ENCODE results near the gene CFAP299.
A peak's percentile ranks its signal among the peaks of the same experiment; 100 is the strongest.

Gene CFAP299

GRCh38 chr4:80615099-80615498 is 279.6 kb downstream of the CFAP299 start:
- no peak for TF ChIP-seq EZH2phosphoT487 (IDR thresholded peaks at IDR 0.05; ENCODE audit: borderline replicate concordance, low read length)
- TF ChIP-seq, protein P1, sequence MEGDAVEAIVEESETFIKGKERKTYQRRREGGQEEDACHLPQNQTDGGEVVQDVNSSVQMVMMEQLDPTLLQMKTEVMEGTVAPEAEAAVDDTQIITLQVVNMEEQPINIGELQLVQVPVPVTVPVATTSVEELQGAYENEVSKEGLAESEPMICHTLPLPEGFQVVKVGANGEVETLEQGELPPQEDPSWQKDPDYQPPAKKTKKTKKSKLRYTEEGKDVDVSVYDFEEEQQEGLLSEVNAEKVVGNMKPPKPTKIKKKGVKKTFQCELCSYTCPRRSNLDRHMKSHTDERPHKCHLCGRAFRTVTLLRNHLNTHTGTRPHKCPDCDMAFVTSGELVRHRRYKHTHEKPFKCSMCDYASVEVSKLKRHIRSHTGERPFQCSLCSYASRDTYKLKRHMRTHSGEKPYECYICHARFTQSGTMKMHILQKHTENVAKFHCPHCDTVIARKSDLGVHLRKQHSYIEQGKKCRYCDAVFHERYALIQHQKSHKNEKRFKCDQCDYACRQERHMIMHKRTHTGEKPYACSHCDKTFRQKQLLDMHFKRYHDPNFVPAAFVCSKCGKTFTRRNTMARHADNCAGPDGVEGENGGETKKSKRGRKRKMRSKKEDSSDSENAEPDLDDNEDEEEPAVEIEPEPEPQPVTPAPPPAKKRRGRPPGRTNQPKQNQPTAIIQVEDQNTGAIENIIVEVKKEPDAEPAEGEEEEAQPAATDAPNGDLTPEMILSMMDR (IDR thresholded peaks at IDR 0.05; ENCODE audit: low read depth, low read length, poor library complexity, severe bottlenecking): no peak
- Histone ChIP-seq H3K4me3 (ENCODE audit: low read length) (no peak overlapping the region), H3K4me1 (ENCODE audit: control insufficient read depth, low read length) (peaks cover 46% of the 10 kb centered on the region), H3K27me3 (ENCODE audit: control insufficient read depth, low read length) (no peaks in the 10 kb centered on the region), H3K79me2 (ENCODE audit: control insufficient read depth, low read length) (no peaks in the 10 kb centered on the region), H3K27ac (ENCODE audit: low read depth, low read length) (no peak overlapping the region), H3K4me2 (ENCODE audit: low read length) (no peak overlapping the region), H4K20me1 (ENCODE audit: control insufficient read depth, insufficient read depth, low read depth, low read length) (no peaks in the 10 kb centered on the region), H3K9me2 (replicated peaks; ENCODE audit: control insufficient read depth, low read length) (no peaks in the 10 kb centered on the region), H3F3A (ENCODE audit: control insufficient read depth, insufficient read depth) (peaks cover 31% of the 10 kb centered on the region), H3K36me3 (ENCODE audit: control insufficient read depth, low read length) (peaks cover 61% of the 10 kb centered on the region), H3K9me3 (ENCODE audit: control insufficient read depth, insufficient read depth, low read length) (peaks cover 20% of the 10 kb centered on the region; the same call in 1 of the 2 replicates)

- no peaks in the 10 kb centered on the region for H3K27me3 ChIP-seq (ENCODE audit: control insufficient read depth, low read length)
- H3K9me2 ChIP-seq (replicated peaks; ENCODE audit: control insufficient read depth, low read length): no peaks in the 10 kb centered on the region
- no peaks in the 10 kb centered on the region for H4K20me1 ChIP-seq (ENCODE audit: control insufficient read depth, insufficient read depth, low read depth, low read length)
- no peaks in the 10 kb centered on the region for H3F3A ChIP-seq (ENCODE audit: control insufficient read depth, insufficient read depth)
- H3K4me1 ChIP-seq (ENCODE audit: control insufficient read depth, low read length): peaks cover 5% of the 10 kb centered on the region
- H3K4me2 ChIP-seq (ENCODE audit: low read length): no peak overlapping the region
- no peaks in the 10 kb centered on the region for H3K79me2 ChIP-seq (ENCODE audit: control insufficient read depth, low read length)
- peaks cover 26% of the 10 kb centered on the region; the same call in 1 of the 2 replicates for H3K9me3 ChIP-seq (ENCODE audit: control insufficient read depth, insufficient read depth, low read length)
- no peak overlapping the region for H3K4me3 ChIP-seq (ENCODE audit: low read length)
- H3K27ac ChIP-seq (ENCODE audit: low read depth, low read length): no peak overlapping the region
- TF ChIP-seq, protein P1 (IDR thresholded peaks at IDR 0.05; ENCODE audit: low read depth, low read length, poor library complexity, severe bottlenecking): peak; percentile 38
- no peak for TF ChIP-seq EZH2phosphoT487 (IDR thresholded peaks at IDR 0.05; ENCODE audit: borderline replicate concordance, low read length)
- H3K36me3 ChIP-seq (ENCODE audit: control insufficient read depth, low read length): peaks cover 30% of the 10 kb centered on the region
These were observed 283.6 kb downstream of the CFAP299 start for GRCh38 chr4:80619070-80619674.

DNA sequence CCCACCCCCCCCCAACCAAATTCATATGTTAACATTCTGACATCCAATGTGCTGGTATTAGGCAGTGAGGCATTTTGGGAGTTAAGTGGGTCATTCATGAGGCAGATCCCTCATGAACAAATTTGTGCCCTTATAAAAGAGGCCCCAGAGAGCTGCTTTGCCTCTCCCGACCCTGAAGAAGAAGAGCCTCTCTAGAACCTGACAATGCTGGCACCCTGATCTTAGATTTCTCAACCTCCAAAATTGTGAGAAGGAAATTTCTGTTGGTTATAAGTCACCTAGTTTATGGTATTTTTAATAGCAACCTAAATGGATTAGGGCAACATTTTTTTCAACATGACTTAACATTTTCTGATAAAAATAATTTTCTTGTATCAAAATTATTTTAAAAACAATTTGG is 296.3 kb downstream of the CFAP299 start:
- H3K27me3 ChIP-seq (ENCODE audit: control insufficient read depth, low read length): no peaks in the 10 kb centered on the region
- H3K4me1 ChIP-seq (ENCODE audit: control insufficient read depth, low read length): 0 out of 2 replicates have a peak, but pooled peaks cover 2% of the 10 kb centered on the region
- no peak overlapping the region for H3K4me2 ChIP-seq (ENCODE audit: low read length)
- H3K79me2 ChIP-seq (ENCODE audit: control insufficient read depth, low read length): no peaks in the 10 kb centered on the region
- no peaks in the 10 kb centered on the region for H4K20me1 ChIP-seq (ENCODE audit: control insufficient read depth, insufficient read depth, low read depth, low read length)
- H3K9me2 ChIP-seq (replicated peaks; ENCODE audit: control insufficient read depth, low read length): no peaks in the 10 kb centered on the region
- no peaks in the 10 kb centered on the region for H3K36me3 ChIP-seq (ENCODE audit: control insufficient read depth, low read length)
- no peak overlapping the region for H3K4me3 ChIP-seq (ENCODE audit: low read length)
- H3K9me3 ChIP-seq (ENCODE audit: control insufficient read depth, insufficient read depth, low read length): peaks cover 6% of the 10 kb centered on the region; the same call in 1 of the 2 replicates
- no peak overlapping the region for H3K27ac ChIP-seq (ENCODE audit: low read depth, low read length)
- H3F3A ChIP-seq (ENCODE audit: control insufficient read depth, insufficient read depth): no peaks in the 10 kb centered on the region
- TF ChIP-seq EZH2phosphoT487 (IDR thresholded peaks at IDR 0.05; ENCODE audit: borderline replicate concordance, low read length): no peak
- TF ChIP-seq, protein P1 (IDR thresholded peaks at IDR 0.05; ENCODE audit: low read depth, low read length, poor library complexity, severe bottlenecking): no peak

Measured in DOHH2 (cell line).